C4-2B (cell line): ENCODE data around the gene NMNAT3.

ENCODE experiments used
- CTCF ChIP-seq: fragments of 450-650 bp; conservative IDR thresholded peaks from 2 replicates; pipeline ENCODE4 v1.5.1; 2017; ENCODE audit warnings: mild to moderate bottlenecking
- ZFX ChIP-seq: fragments of 450-650 bp; IDR thresholded peaks from 2 replicates; pipeline ENCODE4 v1.6.1; 2017

- TF ChIP-seq CTCF (no peak), ZFX (no peak)
Observed at GRCh38 chr3:139534992-139535879, 142.5 kb downstream of the NMNAT3 start.
